Neural crest cell (in vitro differentiated cells): Measurements from ENCODE around the gene ZC3HAV1. TPM values are rescaled to one million over a fixed set of nuclear protein-coding genes. Genes with fewer than 3 reads are reported as not detected.
"Not testable (repeated sequence)": the region's sequence is repeated elsewhere in the genome, so short reads cannot be mapped to it uniquely, and the experiment has no call there.

Source experiments
- DNase-seq: peaks from one replicate; pipeline ENCODE4 v3.0.0; 2021; ENCODE audit warnings: low read depth, mixed read lengths, low spot score
- H3K27ac Mint-ChIP-seq: one replicate; pipeline ENCODE4 v1.8.0; 2021; ENCODE audit warnings: mild to moderate bottlenecking, mixed read lengths; ENCODE audit not compliant: unreplicated experiment
- H3K27me3 Mint-ChIP-seq: 2 replicates; pipeline ENCODE4 v1.8.0; 2021; ENCODE audit warnings: low read depth, mild to moderate bottlenecking, mixed read lengths
- H3K36me3 Mint-ChIP-seq: 2 replicates; pipeline ENCODE4 v1.8.0; 2021; ENCODE audit warnings: low read depth, mild to moderate bottlenecking, mixed read lengths
- H3K4me1 Mint-ChIP-seq: 2 replicates; pipeline ENCODE4 v1.8.0; 2021; ENCODE audit warnings: mixed read lengths
- H3K4me3 Mint-ChIP-seq: one replicate; pipeline ENCODE4 v1.8.0; 2021; ENCODE audit warnings: mild to moderate bottlenecking, mixed read lengths
- H3K9me3 Mint-ChIP-seq: 2 replicates; pipeline ENCODE4 v1.8.0; 2021; ENCODE audit warnings: mixed read lengths
- total RNA-seq: library from RNA; stranded (reverse); gene quantifications from 2 replicates; pipeline ENCODE4 v1.2.1, GENCODE V29; 2021
- TF ChIP-seq, protein P1 (sequence below): fragments of 200-600 bp; sonication (generic); conservative IDR thresholded peaks from 2 replicates; pipeline ENCODE4 v1.5.0; 2021; ENCODE audit warnings: antibody characterized with exemption, mild to moderate bottlenecking

Gene ZC3HAV1
- total RNA-seq, 1 donor from 2014 or later = 19.6 TPM

DNA sequence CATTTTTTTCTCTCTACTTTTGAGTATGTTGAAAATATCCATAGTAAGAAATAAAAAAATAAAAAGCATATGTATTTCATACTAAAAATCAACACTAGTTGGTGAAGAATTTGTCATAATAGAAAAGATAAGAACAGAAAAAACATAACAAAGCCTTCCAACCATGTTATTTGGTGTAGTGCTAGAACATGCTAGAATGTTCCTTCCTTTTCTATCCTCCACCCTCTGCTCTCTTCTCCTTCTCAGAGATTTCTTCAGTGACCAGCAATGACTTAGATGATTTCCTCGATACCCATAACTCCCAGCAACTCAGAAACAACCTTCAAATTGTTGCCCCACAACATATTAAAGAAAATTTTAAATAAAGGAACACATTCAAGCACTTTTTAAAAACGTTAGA is 2.6 kb downstream of the ZC3HAV1 start:
- H3K27ac Mint-ChIP-seq = no peak overlapping the region
- no peaks in the 10 kb centered on the region for H3K36me3 Mint-ChIP-seq
- H3K27me3 Mint-ChIP-seq = peaks cover 41% of the 10 kb centered on the region
- DNase-seq = no peak
- peak overlapping the region; percentile 92 for H3K4me3 Mint-ChIP-seq
- H3K4me1 Mint-ChIP-seq = peaks cover 19% of the 10 kb centered on the region
- no peaks in the 10 kb centered on the region for H3K9me3 Mint-ChIP-seq
- TF ChIP-seq, protein P1, sequence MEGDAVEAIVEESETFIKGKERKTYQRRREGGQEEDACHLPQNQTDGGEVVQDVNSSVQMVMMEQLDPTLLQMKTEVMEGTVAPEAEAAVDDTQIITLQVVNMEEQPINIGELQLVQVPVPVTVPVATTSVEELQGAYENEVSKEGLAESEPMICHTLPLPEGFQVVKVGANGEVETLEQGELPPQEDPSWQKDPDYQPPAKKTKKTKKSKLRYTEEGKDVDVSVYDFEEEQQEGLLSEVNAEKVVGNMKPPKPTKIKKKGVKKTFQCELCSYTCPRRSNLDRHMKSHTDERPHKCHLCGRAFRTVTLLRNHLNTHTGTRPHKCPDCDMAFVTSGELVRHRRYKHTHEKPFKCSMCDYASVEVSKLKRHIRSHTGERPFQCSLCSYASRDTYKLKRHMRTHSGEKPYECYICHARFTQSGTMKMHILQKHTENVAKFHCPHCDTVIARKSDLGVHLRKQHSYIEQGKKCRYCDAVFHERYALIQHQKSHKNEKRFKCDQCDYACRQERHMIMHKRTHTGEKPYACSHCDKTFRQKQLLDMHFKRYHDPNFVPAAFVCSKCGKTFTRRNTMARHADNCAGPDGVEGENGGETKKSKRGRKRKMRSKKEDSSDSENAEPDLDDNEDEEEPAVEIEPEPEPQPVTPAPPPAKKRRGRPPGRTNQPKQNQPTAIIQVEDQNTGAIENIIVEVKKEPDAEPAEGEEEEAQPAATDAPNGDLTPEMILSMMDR = no peak

- Mint-ChIP-seq H3K4me3 (peak overlapping the region; percentile 67), H3K27me3 (peaks cover 34% of the 10 kb centered on the region), H3K4me1 (peaks cover 19% of the 10 kb centered on the region)
- H3K27ac Mint-ChIP-seq, H3K36me3 Mint-ChIP-seq, DNase-seq, H3K9me3 Mint-ChIP-seq: not testable (repeated sequence)
Measured at GRCh38 chr7:139106227-139106626, 3.3 kb downstream of the ZC3HAV1 start.

GRCh38 chr7:139105484-139105883 is 4.0 kb downstream of the ZC3HAV1 start:
- TF ChIP-seq, protein P1 = no peak
- H3K9me3 Mint-ChIP-seq = no peaks in the 10 kb centered on the region
- peaks cover 27% of the 10 kb centered on the region for H3K27me3 Mint-ChIP-seq
- peaks cover 19% of the 10 kb centered on the region for H3K4me1 Mint-ChIP-seq
- H3K4me3 Mint-ChIP-seq = peak overlapping the region; percentile 50
- H3K36me3 Mint-ChIP-seq = peaks cover 3% of the 10 kb centered on the region
- no peak for DNase-seq
- H3K27ac Mint-ChIP-seq = no peak overlapping the region

GRCh38 chr7:139104091-139104450 is 5.4 kb downstream of the ZC3HAV1 start:
- H3K4me1 Mint-ChIP-seq = peaks cover 17% of the 10 kb centered on the region
- H3K9me3 Mint-ChIP-seq = no peaks in the 10 kb centered on the region
- no peak for DNase-seq
- peaks cover 14% of the 10 kb centered on the region for H3K27me3 Mint-ChIP-seq
- TF ChIP-seq, protein P1 = no peak
- no peak overlapping the region for H3K27ac Mint-ChIP-seq
- H3K4me3 Mint-ChIP-seq = no peak overlapping the region
- H3K36me3 Mint-ChIP-seq = peaks cover 5% of the 10 kb centered on the region

- Mint-ChIP-seq H3K27me3 (peaks cover 7% of the 10 kb centered on the region), H3K4me1 (peaks cover 16% of the 10 kb centered on the region), H3K36me3 (peaks cover 6% of the 10 kb centered on the region), H3K27ac (no peak overlapping the region), H3K4me3 (no peak overlapping the region), H3K9me3 (no peaks in the 10 kb centered on the region)
- no peak for DNase-seq
- TF ChIP-seq, protein P1 = no peak
Measured at GRCh38 chr7:139103057-139103815, 6.3 kb downstream of the ZC3HAV1 start.

DNA sequence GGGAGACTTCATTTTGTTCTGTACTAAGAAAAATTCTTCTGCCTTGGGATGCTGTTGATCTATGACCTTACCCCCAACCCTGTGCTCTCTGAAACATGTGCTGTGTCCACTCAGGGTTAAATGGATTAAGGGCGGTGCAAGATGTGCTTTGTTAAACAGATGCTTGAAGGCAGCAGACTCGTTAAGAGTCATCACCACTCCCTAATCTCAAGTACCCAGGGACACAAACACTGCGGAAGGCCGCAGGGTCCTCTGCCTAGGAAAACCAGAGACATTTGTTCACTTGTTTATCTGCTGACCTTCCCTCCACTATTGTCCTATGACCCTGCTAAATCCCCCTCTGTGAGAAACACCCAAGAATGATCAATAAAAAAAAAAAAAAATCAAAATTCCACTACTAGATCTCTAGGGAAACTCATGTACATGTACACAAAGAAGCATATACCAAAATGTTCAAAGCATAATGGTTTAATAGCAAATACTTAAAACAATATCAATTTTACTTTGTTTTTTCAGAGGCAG is 7.8 kb downstream of the ZC3HAV1 start:
- not testable (repeated sequence) for H3K4me1 Mint-ChIP-seq, H3K9me3 Mint-ChIP-seq, H3K27ac Mint-ChIP-seq, H3K36me3 Mint-ChIP-seq, H3K4me3 Mint-ChIP-seq, H3K27me3 Mint-ChIP-seq, DNase-seq
